Calu3 (cell line): ENCODE results near the gene TAGAP. TPM values are rescaled to one million over a fixed set of nuclear protein-coding genes. Genes with fewer than 3 reads are reported as not detected.

Experiments
- BruUV-seq: library from RNA; stranded (reverse); fragments of 400-500 nt; replicated peaks from 2 replicates; lab custom pipeline; 2021; lab: Mats Ljungman, UMichigan
- CTCF ChIA-PET: fragments of 300-600 bp; sonication (Branson Sonifier 250); formaldehyde crosslinking; loops from one replicate; lab custom pipeline; 2022; ENCODE audit warnings: antibody characterized with exemption; lab: Charles Lee
- DNase-seq: peaks from one replicate; pipeline ENCODE4 v3.0.0; 2022
- H3K27ac Mint-ChIP-seq: one replicate; pipeline ENCODE4 v1.8.0; 2022; ENCODE audit warnings: mixed read lengths; ENCODE audit not compliant: unreplicated experiment
- H3K27me3 Mint-ChIP-seq: one replicate; pipeline ENCODE4 v1.8.0; 2022; ENCODE audit warnings: mixed read lengths; ENCODE audit not compliant: unreplicated experiment
- H3K36me3 Mint-ChIP-seq: one replicate; pipeline ENCODE4 v1.8.0; 2022; ENCODE audit warnings: mild to moderate bottlenecking, moderate library complexity, mixed read lengths; ENCODE audit not compliant: insufficient read depth, unreplicated experiment
- H3K4me1 Mint-ChIP-seq: one replicate; pipeline ENCODE4 v1.8.0; 2022; ENCODE audit warnings: mild to moderate bottlenecking, low read depth, mixed read lengths; ENCODE audit not compliant: unreplicated experiment
- H3K4me3 Mint-ChIP-seq: one replicate; pipeline ENCODE4 v1.8.0; 2022; ENCODE audit warnings: mild to moderate bottlenecking, low read depth, moderate library complexity, mixed read lengths; ENCODE audit not compliant: unreplicated experiment
- H3K9me3 Mint-ChIP-seq: one replicate; pipeline ENCODE4 v1.8.0; 2022; ENCODE audit warnings: low read depth, mixed read lengths; ENCODE audit not compliant: unreplicated experiment
- CTCF ChIP-seq: fragments of 200-600 bp; IDR thresholded peaks from one replicate; pipeline ENCODE4 v1.8.0; 2022; ENCODE audit warnings: antibody characterized with exemption; ENCODE audit not compliant: unreplicated experiment
- intact Hi-C: fragments of 100-400 bp; cut with micrococcal nuclease; formaldehyde crosslinking; loops from one replicate; pipeline ENCODE4 v1.10.0; 2022; ENCODE audit not compliant: unreplicated experiment
- total RNA-seq: library from RNA; stranded (reverse); gene quantifications from 2 replicates; pipeline ENCODE4 v1.2.3, GENCODE V29; 2022

The TAGAP gene
- total RNA-seq, 1 experiment from 2014 or later, result 0.17 TPM

GRCh38 chr6:159067334-159067733 is 22.5 kb upstream of the TAGAP start:
- CTCF ChIA-PET, result no interaction called here
- no peak for DNase-seq
- H3K4me1 Mint-ChIP-seq, result no peaks in the 10 kb centered on the region
- H3K27ac Mint-ChIP-seq, result no peak overlapping the region
- intact Hi-C loops, result no loop called here
- no peak overlapping the region for H3K4me3 Mint-ChIP-seq
- H3K9me3 Mint-ChIP-seq, result peaks cover 2% of the 10 kb centered on the region
- no peak for TF ChIP-seq CTCF
- no peaks in the 10 kb centered on the region for H3K36me3 Mint-ChIP-seq
- BruUV-seq, result no TSS peak
- H3K27me3 Mint-ChIP-seq, result peaks cover 100% of the 10 kb centered on the region

- intact Hi-C loops, result no loop called here
- CTCF ChIA-PET, result no interaction called here
- Mint-ChIP-seq H3K27ac (no peak overlapping the region), H3K4me3 (no peak overlapping the region), H3K36me3 (no peaks in the 10 kb centered on the region), H3K4me1 (no peaks in the 10 kb centered on the region), H3K9me3 (no peaks in the 10 kb centered on the region), H3K27me3 (peaks cover 100% of the 10 kb centered on the region)
- DNase-seq, result no peak
- no TSS peak for BruUV-seq
- no peak for TF ChIP-seq CTCF
Measured at GRCh38 chr6:159066483-159066882, 21.7 kb upstream of the TAGAP start.

- BruUV-seq, result no TSS peak
- H3K27me3 Mint-ChIP-seq, result peaks cover 100% of the 10 kb centered on the region
- H3K36me3 Mint-ChIP-seq, result no peaks in the 10 kb centered on the region
- H3K4me1 Mint-ChIP-seq, result no peaks in the 10 kb centered on the region
- no peak for DNase-seq
- CTCF ChIA-PET, result no interaction called here
- intact Hi-C loops, result no loop called here
- H3K27ac Mint-ChIP-seq, result no peak overlapping the region
- H3K4me3 Mint-ChIP-seq, result no peak overlapping the region
- no peaks in the 10 kb centered on the region for H3K9me3 Mint-ChIP-seq
- TF ChIP-seq CTCF, result no peak
Measured at GRCh38 chr6:159065759-159066329, 21.1 kb upstream of the TAGAP start.

- Mint-ChIP-seq H3K4me3 (no peak overlapping the region), H3K27me3 (peaks cover 100% of the 10 kb centered on the region), H3K27ac (no peak overlapping the region), H3K4me1 (no peaks in the 10 kb centered on the region), H3K9me3 (no peaks in the 10 kb centered on the region), H3K36me3 (no peaks in the 10 kb centered on the region)
- intact Hi-C loops, result no loop called here
- no TSS peak for BruUV-seq
- TF ChIP-seq CTCF, result no peak
- CTCF ChIA-PET, result no interaction called here
- DNase-seq, result no peak
Measured at GRCh38 chr6:159065091-159065490, 20.3 kb upstream of the TAGAP start.
